ENCODE data around the gene DYNLT2B.
"Not testable (repeated sequence)": the region's sequence is repeated elsewhere in the genome, so short reads cannot be mapped to it uniquely, and the experiment has no call there.

The DYNLT2B gene

DNA sequence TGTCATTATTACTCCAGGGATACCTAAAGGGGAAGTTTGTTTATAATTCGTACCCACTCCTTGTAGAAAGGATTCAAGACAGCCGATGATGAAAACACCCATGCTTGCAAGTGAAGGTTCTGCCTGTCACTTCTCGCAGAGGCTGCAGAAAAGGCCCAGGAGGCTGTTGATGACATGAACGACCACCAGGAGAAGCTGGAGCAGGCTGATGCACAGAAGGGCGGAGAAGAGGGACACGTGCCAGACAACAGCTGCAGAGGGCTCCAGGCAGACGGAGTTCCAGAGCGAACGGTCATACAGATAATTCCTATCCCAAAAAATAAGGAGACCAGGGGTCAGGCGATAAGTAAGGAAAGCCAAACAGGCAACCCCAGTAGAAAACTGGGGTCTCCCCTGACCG is 5.7 kb upstream of the DYNLT2B start:
- no peak for DNase-seq

DNA sequence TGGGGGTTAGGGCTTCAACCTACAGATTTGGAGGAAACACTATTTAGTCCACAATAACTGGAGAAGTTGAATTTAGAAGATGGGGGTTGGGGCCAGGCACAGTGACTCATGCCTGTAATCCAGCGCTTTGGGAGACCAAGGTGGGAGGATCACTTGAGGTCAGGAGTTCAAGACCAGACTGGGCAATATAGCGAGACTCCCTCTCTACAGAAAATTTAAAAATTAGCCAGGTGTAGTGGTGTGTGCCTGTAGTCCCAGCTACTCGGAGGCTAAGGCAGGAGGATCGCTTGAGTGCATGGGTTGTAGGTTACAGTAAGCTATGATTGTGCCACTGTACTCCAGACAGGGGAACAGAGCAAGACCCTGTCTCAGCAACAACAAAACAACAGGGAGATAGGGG is 5.0 kb upstream of the DYNLT2B start:
- DNase-seq = no peak

DNA sequence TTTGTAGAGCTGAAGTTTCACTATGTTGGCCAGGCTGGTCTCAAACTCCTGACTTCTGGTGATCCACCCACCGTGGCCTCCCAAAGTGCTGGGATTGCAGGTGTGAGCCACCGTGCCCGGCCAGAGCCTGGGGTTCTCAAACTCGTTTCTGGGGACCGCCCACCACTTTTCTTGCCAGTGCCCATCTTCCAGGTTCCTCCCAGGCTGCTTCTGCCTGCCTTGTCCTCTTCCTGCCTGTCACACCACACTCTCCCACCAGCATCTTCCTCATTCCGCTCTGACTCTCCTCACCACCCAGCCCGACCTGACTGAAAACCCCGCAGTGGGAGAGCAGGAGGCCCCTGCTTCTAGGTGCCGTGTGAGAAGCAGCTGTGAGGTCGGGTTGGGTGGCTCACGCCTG is 3.1 kb upstream of the DYNLT2B start:
- peak; percentile 46 to 51 for DNase-seq

DNA sequence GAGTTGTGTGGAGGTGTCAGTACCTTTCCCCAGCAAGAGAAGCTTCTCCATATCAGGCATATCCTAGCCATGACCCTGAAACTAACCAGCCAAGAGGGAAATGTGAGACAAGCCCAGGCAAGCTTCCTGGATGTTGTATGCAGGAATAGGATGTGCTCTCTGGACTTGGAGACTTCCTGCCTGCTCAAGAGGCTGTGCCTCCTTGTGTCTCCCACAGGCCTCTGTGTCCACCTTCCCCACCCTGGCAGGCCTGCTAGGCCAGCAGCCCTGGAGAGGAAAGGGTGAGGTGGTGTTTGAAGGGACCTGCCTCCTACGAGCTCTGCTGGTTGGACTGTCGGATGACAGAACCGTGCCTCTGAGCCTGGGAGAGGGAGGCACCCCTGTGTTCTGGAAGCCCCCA is 2.1 kb upstream of the DYNLT2B start:
- no peak for DNase-seq

DNA sequence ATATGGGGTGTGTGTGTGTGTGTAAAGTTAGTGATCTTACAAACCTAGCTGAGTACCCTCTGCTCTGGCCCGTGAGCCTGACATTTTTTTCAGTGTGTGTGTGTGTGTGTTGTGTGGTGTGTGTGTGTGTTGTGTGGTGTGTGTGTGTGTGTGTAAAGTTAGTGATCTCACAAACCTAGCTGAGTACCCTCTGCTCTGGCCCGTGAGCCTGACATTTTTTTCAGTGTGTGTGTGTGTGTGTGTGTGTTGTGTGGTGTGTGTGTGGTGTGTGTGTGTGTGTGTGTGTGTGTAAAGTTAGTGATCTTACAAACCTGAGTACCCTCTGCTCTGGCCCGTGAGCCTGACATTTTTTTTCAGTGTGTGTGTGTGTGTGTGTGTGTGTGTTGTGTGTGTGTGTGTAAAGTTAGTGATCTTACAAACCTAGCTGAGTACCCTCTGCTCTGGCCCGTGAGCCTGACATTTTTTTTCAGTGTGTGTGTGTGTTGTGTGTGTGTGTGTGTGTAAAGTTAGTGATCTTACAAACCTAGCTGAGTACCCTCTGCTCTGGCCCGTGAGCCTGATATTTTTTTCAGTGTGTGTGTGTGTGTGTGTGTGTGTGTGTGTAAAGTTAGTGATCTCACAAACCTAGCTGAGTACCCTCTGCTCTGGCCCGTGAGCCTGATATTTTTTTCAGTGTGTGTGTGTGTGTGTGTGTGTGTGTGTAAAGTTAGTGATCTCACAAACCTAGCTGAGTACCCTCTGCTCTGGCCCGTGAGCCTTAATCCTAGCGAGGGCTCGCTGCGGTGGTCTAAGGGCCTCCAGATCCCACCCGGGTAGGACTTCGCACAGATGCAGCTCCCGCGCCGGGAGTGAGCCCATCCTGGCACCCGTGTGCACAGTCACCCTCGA is 997 bp downstream of the DYNLT2B start:
- DNase-seq = not testable (repeated sequence)

DNA sequence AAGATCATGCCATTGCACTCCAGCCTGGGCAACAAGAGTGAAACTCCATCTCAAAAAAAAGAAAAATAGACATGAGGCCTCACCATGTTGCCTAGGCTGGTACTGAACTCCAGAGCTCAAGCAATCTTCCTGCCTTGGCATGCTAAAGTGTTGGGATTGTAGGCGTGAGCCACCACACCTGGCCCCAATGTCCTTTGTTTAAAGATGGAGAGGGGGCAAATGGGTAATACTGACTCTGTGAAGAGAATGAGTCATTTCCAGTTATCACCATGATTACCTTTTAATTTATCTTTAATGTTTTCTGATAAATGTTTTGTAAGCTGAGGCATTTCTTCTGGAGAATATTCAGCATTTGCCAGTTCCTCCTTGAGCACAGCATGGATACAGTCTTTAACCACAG is 2.2 kb downstream of the DYNLT2B start:
- DNase-seq = no peak

DNA sequence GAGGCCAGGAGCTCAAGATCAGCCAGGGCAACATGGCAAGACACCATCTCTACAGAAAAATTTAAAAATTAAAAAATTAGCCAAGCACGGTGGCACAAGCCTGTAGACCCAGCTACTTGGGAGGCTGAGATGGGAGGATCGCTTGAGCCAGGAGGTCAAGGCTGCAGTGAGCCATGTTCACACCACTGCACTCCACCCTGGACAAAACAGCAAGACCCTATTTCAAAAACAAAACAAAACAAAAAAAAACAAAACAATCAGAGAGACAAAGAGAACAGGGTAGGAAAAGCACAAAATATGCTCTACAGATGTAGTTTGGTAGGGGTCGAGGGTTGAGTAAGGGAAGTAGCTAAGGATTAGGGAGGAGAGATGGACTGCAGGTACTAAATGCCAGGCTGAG is 3.4 kb downstream of the DYNLT2B start:
- DNase-seq = no peak

DNA sequence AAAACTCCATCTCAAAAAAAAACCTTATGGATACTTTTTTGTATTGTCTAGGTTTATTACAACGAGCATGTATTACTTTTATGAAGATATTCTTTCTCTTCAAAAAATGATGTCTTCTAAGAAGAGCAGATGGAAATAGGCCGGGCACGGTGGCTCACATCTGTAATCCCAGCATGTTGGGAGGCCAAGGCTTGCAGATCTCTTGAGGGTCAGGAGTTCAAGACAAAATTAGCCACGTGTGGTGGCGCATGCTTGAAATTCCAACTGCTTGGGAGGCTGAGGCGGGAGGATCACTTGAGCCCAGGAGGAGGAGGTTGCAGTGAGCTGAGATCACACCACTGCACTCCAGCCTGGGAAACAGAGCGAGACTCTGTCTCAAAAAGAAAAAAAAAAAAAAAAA is 4.0 kb downstream of the DYNLT2B start:
- DNase-seq = not testable (repeated sequence)

DNA sequence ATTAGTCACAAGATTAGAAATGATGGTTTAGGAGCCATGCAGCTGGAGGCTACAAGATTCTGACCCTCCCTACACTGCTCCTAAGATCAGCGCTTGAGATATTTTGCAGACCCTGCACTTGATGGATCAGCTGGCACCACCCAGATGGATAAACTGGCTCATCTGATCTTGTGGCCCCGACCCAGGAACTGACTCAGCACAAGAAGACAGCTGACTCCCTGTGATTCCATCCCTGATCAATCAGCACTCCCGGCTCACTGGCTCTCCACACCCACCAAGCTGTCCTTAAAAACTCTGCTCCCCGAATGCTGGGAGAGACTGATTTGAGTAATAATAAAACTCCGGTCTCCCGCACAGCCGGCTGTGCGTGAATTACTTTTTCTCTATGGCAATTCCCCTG is 15.1 kb downstream of the DYNLT2B start:
- not testable (repeated sequence) for DNase-seq

DNA sequence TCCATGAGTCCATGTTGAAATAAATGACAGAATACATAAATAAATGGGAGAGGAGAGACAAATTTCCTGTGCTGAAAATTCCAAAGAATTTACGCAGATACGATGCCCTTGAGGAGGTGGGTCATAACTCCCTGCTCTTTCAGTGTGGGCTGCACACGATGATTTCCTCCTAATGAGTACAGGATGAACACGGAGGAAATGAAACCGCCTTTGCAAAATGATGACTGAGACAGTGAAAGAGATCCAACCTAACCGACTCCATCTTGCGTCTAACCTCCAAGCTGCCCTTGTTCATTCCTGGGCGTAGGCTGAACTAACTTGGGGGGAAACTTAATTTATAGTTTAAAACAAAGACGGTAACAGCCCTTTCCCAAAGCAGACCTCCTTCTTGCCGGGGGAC is 15.5 kb downstream of the DYNLT2B start:
- DNase-seq = not testable (repeated sequence)

DNA sequence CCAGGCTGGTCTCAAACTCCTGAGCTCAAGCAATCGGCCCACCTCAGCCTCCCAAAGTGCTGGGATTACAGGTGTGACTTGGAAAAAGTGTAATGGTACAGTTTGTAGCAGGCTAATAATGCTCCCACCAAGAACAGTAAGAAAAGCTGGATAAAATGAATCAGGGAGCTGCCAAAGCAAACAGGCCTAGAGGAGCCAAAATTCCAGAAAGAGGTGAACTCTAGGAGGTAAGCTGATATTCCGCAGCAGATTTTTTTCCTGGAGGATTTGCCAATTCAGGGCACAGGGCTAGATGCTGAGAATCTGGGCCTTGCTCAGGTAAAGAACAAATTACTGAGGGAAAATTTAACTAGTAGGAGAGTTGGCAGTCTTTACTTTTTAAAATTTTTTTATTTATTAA is 19.5 kb downstream of the DYNLT2B start:
- no peak for DNase-seq

DNA sequence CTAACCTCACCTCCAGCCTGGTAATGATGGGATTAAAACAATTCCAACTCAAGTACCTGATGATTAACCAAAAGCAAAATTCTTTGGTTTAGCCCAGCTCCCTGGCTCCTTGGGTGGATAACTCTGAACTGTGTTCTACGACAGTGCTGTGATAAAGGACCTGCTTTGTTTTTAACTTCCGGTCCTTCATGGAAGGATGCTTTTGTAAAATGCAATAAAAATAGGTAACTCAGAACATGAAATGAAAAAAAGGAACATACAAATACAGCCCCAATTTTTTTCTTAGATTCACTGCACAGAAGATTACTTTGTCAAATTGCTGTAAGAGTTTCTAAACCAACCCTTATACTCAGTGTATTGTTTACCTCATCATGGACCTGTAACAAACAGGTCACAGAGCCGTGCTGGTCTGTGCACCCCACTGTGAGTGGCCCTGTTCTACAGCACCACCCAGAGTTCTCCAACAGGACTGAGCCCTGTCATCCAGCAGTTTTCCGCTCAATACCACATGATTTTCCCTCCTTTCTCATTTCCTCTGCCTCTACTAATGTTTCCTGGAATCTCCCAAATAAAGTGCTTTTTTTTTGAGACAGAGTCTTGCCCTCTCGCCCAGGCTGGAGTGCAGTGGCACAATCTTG is 25.6 kb downstream of the DYNLT2B start:
- no peak for DNase-seq

DNA sequence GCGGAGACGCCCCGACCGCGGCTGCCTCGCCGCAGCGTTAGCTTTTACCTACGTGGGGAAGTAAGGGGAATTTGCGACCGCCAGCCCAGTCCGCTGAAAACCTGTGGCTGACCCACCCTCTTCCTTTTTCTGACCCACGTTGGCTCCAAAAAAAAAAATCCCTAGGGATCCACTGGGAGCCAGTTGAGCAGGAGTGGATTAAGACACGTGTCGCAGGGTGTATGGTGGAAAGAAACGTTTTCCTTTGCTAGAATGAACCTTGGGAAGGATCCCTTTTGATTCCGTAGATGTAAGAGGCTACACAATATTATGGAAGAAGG is 29.9 kb downstream of the DYNLT2B start:
- no peak for DNase-seq

DNA sequence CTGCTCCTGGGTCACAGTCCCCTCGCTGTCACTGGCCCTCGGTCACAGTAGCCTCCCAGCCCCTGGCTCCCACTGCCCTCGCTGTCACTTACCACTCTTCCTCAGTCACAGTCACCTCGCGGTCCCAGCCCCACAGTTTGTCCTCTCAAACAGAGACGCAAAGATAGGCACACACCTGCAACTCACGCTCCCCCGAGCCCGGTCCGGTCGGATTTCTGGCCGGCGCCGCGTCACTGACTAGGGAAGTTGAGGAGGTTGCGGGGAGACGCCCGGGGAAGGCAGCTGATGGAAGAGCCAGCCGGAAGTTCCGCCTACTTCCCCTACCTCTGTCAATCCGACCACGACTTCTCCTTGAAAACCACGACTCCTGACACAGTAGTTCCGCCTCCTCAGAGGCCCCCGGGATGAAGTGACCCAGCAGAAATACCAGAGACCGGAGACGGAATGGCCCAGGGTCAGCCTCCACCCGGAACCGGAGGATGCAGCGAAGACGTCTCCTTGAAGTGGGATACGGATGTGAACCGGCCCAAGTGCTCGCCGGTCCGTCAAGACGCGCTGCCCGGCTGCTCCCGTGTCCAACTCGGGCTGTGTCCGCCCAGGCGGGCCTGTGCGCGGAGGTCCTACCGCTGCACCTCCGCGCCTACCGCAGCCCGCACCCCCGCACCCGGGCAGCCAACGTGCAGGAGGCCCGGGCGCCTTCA is 30.4 kb downstream of the DYNLT2B start, which contains the start of gene PCYT1A:
Gene PCYT1A, minus strand, starts transcription at position 287 of the 701 bp plus-strand sequence. CDS start 17,195 bp downstream, outside the sequence.
- peak; percentile 91 to 95 for DNase-seq

DNA sequence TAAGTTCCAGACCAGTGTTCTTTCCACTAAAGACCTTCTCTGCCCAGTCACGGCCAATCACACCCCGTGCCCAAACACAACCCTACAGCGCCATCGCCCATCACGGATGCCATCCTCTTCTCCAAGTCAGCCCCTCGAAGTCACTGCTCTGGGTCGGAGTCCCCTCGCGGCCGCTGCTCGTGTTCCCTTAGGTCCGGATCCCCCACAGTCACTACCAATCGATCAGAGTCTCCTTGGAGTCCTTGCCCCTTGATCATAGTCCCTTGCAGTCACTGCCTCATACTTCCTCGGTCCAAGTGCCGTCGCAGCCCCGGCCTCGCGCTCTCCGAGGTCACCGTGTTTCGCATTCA is 31.0 kb downstream of the DYNLT2B start:
- DNase-seq = no peak

DNA sequence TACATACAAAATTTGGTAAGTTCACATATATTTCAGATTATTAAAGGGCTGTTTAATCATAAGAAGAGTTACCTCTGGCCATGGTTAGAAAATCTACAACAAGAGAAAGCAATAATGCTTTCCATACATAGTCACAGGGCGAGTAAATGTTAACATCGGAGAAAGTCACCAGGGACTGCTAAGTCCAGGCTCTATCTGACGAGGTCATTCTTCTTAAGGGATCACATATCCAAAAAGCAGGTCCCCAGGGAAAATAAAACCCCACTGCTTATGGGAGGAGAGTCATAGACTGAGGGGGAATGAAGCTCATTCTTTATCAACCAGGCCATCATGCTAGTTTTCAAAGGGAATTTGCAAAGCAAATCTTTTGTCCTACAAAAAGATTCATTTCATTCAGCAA is 33.6 kb downstream of the DYNLT2B start:
- no peak for DNase-seq

DNA sequence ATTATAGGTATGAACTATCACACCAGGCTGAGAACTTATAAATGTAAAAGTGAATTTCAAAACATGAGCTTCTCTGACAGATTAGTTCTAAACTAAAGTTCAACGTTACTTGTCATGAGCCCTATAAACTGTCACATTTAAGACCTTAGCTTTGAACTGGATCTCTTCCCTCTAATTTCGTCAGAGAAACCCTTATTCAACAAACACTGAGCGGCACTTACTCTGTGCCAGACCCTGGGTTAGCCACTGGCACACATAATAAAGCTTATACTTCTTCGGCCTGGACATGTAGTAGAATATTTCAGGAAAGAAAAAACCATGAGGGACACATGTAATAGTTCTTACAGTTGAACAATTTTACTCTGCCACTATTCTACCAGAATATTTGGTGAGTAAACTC is 36.1 kb downstream of the DYNLT2B start:
- DNase-seq = no peak

DNA sequence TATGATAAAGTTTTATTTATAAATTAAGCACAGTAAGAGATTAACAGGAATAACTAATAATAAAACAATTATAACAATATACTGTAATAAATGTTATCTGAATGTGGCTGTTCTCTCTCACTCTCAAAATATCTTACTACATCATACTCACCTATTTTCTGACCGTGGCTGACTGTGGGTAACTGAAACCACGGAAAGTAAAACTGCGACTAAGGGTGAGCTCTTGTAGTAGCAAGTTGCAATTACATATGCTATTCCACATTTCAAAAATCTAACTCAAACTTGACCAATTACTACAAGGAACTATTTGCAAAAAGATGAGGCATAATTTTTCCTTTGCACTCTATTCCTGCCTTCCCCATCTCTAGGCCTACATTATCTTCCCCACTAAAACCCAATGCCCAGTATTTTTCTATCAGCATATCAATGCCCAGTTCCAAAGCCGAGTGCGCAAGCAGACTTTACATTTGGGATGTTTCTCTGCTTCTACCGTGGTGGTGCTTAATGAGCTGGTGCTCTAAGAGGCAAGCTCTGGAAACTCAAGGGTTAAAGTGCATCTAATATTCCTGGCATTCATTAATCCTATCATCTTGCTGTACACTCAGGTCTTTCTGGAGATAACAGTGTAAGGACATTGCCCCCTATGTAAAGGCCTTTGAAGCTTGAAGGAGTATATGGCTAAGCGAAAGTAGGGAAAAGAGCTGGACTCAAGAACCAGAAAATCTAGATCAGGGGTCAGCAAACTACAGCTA is 37.2 kb downstream of the DYNLT2B start:
- no peak for DNase-seq

DNA sequence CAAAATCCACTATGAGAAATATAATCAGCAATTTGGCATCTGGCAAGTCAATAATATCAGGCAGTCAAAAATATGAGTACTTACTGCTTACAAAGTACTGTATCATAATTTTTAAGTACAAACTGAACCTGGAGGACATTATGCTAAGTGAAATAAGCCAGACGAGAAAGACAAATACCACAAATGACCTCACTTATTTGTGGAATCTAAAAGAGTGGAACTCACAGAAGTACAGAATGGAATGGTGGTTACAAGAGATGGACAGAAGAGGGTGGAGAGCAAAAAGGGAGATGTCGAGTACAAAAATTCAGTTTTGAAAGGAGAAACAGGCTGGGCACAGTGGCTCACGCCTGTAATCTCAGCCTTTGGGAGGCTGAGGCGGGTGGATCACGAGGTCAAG is 42.9 kb downstream of the DYNLT2B start:
- no peak for DNase-seq

DNA sequence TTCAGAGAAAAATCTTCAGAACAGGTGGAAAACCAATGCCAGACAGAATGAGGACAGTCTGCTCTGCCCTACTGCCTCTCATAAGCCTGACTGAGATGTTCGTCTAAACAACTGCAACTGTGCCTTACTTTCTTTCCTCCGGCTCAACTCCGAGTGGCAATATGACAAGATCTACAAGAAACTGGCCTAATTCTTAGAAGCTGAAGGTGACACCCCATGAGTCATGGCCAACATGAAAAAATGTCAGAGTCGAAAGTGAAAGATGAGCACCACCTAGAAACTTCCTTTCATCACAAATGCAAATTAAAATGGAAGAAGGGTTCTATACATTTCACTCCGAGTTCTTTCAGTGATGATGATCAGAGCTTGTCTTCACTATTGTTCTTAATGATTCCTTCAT is 43.5 kb downstream of the DYNLT2B start:
- DNase-seq = peak; percentile 44 to 46

DNA sequence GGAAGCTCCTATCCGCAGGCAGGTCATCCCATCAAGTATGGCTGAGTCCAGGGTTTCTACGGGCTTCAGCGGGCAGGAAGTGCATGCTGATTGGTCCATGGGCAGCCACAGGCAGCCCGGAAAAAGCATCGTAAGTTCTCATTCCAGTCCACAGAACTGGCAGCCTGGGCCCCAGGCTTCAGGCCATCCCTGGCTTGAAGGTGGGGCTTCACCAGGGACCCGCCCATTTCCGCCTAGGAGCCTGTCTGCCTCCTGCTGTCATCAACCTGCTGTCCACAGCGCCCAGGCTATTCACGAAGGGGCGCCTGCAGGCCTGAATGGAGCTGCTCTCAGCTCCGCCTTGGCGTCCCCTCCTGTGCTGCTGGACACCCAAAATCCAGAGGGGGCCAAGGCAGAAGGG is 44.4 kb downstream of the DYNLT2B start:
- no peak for DNase-seq

DNA sequence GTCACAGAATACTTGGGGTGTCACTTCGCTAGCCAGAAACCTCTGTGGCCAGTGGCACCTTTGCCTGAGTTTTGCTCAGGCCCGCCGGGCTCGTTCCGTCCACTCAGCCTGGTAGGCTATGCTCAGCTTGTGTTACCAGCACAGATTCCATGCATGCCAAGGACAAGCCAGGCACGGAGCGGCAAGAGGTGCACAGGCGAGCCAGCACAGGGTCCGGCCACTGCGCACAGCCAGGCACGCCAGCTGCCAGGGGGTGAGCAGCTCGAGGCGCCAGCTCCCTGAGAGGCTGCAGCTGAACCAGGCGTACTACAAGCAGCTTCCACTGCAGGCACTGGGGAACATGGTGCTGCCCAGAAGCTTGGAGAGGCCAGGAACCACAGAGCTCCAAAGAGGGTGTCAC is 45.2 kb downstream of the DYNLT2B start:
- no peak for DNase-seq

DNA sequence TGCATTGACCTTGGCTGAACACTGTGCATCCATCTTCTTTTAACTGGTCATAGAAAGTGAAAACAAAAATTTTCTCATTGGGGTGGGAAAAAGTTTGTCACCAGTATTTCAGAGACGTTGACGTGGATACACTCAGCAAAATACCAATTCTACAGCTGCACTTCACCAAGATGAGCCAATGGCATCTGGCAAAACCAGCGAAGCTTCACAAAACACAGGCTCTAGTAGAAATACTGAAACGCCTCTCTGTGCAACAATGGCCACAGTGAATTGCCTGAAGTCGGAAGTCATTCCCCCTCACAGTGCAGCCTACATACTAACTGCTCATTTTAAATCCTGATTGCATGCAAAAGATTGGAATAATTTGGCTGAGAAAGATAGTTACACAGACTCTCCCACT is 47.5 kb downstream of the DYNLT2B start:
- no peak for DNase-seq

Data from inflammatory macrophage treated with lipopolysaccharide for 1 hour (primary cell).